Mucosa of rectum (tissue), 2 donors: ENCODE measurements around the gene WASF3.

ENCODE experiments used
- H3K27ac ChIP-seq, 2 donors: one replicate each; pipeline ENCODE4 v1.7.0; 2013; ENCODE audit warnings: inconsistent platforms in 2 of 2, low read depth in 2 of 2, low read length in 2 of 2
- H3K27me3 ChIP-seq, 2 donors: one replicate each; pipeline ENCODE4 v1.7.0; 2013; ENCODE audit warnings: low read length in 2 of 2; ENCODE audit not compliant: control insufficient read depth in 2 of 2, insufficient read depth in 2 of 2
- H3K36me3 ChIP-seq, 2 donors: one replicate each; pipeline ENCODE4 v1.7.0; 2013; ENCODE audit warnings: low read length in 2 of 2; ENCODE audit not compliant: control insufficient read depth in 2 of 2, insufficient read depth in 2 of 2
- H3K4me1 ChIP-seq, 2 donors: one replicate each; pipeline ENCODE4 v1.7.0; 2013; ENCODE audit warnings: low read length in 2 of 2, mild to moderate bottlenecking in 1 of 2; ENCODE audit not compliant: control insufficient read depth in 2 of 2, insufficient read depth in 2 of 2
- H3K4me3 ChIP-seq, 2 donors: one replicate each; pipeline ENCODE4 v1.7.0; 2013; ENCODE audit warnings: low read length in 2 of 2
- H3K9ac ChIP-seq, 2 donors: one replicate each; pipeline ENCODE4 v1.7.0; 2013; ENCODE audit warnings: low read length in 2 of 2, low read depth in 1 of 2, mild to moderate bottlenecking in 1 of 2
- H3K9me3 ChIP-seq, 2 donors: one replicate each; pipeline ENCODE4 v1.7.0; 2013; ENCODE audit warnings: low read length in 2 of 2; ENCODE audit not compliant: control insufficient read depth in 2 of 2
- donor health status: healthy.
- donor health status: Normal muscosa, but diverticular disease.

WASF3 gene

DNA sequence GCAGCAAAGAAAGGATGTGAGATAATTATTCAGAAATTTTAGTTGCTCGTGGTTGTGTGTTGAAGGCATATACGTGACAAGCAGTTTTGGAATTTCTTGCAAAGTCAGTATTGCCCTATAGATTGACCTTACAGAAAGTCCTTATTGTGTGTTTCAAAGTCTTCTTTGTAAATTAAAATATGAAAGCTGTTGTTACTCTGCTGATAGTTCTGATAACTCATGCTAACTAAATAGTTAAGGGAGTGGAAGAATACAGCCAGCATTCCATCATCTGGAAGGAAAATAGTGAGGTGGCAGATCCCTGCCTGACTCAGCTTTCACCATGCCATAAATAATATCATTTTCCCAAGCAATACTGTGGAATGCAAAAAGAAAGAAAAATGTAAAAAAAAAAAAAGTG is 27.2 kb downstream of the WASF3 start:
- H3K27ac ChIP-seq = no peak overlapping the region
- H3K36me3 ChIP-seq = no peaks in the 10 kb centered on the region
- H3K4me3 ChIP-seq = no peak overlapping the region
- H3K9me3 ChIP-seq = no peaks in the 10 kb centered on the region
- H3K27me3 ChIP-seq = no peaks in the 10 kb centered on the region
- no peaks in the 10 kb centered on the region for H3K4me1 ChIP-seq
- no peak overlapping the region for H3K9ac ChIP-seq

DNA sequence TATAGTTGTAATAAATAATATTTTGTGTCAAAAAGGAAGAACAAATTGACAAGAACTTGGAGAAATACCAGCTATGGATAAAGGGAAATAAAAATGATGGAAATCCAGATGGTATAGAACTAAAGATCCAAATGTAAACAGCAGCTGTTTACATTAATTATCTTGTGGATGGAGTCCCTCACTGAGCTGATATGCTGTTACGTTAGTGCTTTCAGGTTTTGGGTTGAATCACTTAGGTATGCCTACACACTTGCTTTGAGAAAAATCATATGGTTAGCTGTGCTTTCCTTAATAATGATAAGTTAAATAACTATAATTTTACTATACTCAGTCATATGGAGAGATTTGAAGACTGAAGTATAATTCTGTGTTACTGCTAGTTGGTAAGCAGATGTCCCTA is 27.7 kb downstream of the WASF3 start:
- no peak overlapping the region for H3K4me3 ChIP-seq
- H3K36me3 ChIP-seq = no peaks in the 10 kb centered on the region
- H3K4me1 ChIP-seq = no peaks in the 10 kb centered on the region
- no peaks in the 10 kb centered on the region for H3K27me3 ChIP-seq
- no peak overlapping the region for H3K9ac ChIP-seq
- H3K27ac ChIP-seq = no peak overlapping the region
- no peaks in the 10 kb centered on the region for H3K9me3 ChIP-seq

DNA sequence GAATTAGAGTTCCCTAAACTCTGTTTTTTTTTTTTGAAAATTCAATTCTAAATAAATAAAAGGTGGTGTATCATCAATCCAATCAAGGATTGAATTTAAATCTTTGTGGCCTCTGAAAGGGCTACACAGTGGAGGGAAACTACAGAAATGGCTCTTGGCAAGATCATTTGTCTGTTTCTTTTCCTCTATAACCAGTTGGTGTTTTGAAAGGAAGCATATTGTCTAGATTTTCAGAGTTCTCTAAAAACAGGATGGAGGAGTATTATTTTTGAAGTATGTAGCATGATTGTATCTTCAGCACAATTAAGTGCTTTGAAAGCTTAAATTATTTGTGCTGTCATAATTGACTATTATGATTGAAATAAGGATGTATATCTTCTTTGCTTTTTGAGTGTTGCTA is 29.8 kb downstream of the WASF3 start:
- Histone ChIP-seq H3K4me1 (no peaks in the 10 kb centered on the region), H3K36me3 (no peaks in the 10 kb centered on the region), H3K27ac (no peak overlapping the region), H3K9ac (no peak overlapping the region), H3K27me3 (no peaks in the 10 kb centered on the region), H3K9me3 (no peaks in the 10 kb centered on the region), H3K4me3 (no peak overlapping the region)

DNA sequence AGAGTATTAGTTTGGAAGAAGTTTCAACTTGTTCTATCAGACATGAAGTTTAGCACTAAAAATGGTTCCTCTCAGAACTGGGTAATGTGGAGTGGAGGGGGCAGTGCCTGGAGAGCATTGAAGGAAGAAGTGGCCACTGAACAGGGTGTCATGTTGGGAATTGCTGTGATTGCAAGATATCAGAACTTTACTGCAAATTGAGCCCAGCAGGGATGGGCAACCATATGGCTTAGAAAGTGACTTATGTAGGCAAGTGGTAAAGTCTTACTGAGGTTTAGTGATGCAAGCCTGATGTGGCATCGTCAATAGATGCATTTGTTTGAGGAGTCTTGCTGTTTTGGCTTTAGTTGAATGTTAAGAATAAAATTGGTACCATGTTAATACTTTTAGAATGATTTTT is 31.7 kb downstream of the WASF3 start:
- H3K4me3 ChIP-seq = no peak overlapping the region
- H3K9ac ChIP-seq = no peak overlapping the region
- no peaks in the 10 kb centered on the region for H3K4me1 ChIP-seq
- no peaks in the 10 kb centered on the region for H3K36me3 ChIP-seq
- no peaks in the 10 kb centered on the region for H3K27me3 ChIP-seq
- no peak overlapping the region for H3K27ac ChIP-seq
- H3K9me3 ChIP-seq = no peaks in the 10 kb centered on the region

DNA sequence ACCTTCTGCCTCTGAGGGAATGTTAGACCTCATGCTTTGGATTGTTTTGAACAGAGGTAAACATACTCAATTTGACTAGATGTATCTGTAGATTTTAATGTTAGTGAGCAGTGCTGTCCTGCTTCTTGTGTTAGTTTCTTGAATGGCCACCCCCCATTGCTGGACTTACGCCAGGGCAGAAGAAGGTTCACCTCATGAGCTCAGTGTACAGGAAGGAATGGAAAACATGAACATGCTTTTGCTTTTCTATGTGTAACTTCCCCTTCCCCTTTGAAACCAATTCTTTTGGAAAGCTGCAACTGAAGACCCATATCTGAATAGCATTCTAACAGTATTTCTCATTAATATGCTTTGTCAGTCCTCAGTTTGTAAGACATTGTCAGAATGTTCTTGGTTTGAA is 32.3 kb downstream of the WASF3 start:
- H3K27me3 ChIP-seq = no peaks in the 10 kb centered on the region
- no peaks in the 10 kb centered on the region for H3K9me3 ChIP-seq
- no peak overlapping the region for H3K4me3 ChIP-seq
- no peak overlapping the region for H3K9ac ChIP-seq
- no peak overlapping the region for H3K27ac ChIP-seq
- no peaks in the 10 kb centered on the region for H3K36me3 ChIP-seq
- H3K4me1 ChIP-seq = no peaks in the 10 kb centered on the region

DNA sequence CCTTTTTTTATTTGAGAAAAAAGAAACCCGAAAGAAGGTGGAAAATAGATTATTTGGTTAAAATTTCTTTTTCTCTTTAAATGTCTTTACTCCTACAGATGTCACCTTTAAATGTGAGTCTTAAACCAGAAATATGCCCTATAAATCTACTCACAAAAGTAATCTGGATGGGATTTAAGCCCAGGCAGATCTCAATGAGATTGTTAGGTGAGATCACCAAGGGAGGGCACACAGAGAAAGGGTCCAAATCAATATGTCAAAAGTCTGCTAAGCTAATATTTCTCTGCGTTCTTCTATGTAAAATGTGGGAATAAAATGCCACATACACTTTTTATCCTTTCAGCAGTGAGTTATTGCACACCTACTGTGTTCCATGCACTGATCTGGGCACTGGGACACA is 32.9 kb downstream of the WASF3 start:
- Histone ChIP-seq H3K27ac (no peak overlapping the region), H3K27me3 (no peaks in the 10 kb centered on the region), H3K36me3 (no peaks in the 10 kb centered on the region), H3K9ac (no peak overlapping the region), H3K4me1 (no peaks in the 10 kb centered on the region), H3K4me3 (no peak overlapping the region), H3K9me3 (no peaks in the 10 kb centered on the region)

DNA sequence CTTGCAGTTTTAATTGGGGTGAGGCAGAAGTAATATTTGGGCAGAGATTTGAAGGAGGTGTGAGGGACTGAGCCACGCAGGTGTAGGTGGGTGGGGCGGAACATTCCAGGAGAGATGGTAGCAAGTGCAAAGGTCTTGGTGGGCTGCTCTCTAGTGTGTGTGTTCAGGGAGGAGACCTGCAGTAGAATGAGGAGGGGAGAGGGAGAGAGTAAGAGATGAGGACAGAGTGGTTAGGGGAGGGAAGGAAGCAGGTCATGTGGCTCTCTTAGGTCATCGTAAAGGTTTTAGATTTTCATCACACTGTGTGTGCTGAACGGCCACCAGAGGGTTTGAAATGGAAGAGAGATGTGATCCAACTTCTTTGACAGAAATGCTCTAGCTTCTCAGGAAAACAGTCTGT is 33.5 kb downstream of the WASF3 start:
- H3K36me3 ChIP-seq = no peaks in the 10 kb centered on the region
- no peak overlapping the region for H3K27ac ChIP-seq
- H3K9ac ChIP-seq = no peak overlapping the region
- no peak overlapping the region for H3K4me3 ChIP-seq
- no peaks in the 10 kb centered on the region for H3K27me3 ChIP-seq
- no peaks in the 10 kb centered on the region for H3K4me1 ChIP-seq
- no peaks in the 10 kb centered on the region for H3K9me3 ChIP-seq

DNA sequence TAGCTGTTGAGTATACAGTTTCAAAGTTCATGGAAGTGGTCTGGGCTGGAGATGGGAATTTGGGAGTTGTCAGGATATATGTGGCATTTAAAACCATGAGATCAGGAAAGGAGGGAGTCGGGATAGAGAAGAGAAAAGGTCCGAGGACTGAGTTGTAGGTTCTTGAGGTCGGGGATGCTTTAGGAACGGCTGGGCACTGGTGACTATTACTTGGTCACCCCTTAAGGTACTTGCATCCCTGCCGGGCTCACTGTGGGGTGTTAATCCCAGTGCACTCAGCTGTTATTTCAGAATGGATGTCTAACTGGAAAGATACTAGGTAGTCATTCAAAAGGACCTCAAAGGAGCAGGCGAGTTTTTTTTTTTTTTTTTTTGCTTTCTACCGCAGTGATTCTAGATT is 34.2 kb downstream of the WASF3 start:
- no peak overlapping the region for H3K27ac ChIP-seq
- no peak overlapping the region for H3K9ac ChIP-seq
- no peaks in the 10 kb centered on the region for H3K9me3 ChIP-seq
- no peak overlapping the region for H3K4me3 ChIP-seq
- H3K36me3 ChIP-seq = no peaks in the 10 kb centered on the region
- no peaks in the 10 kb centered on the region for H3K4me1 ChIP-seq
- H3K27me3 ChIP-seq = no peaks in the 10 kb centered on the region

DNA sequence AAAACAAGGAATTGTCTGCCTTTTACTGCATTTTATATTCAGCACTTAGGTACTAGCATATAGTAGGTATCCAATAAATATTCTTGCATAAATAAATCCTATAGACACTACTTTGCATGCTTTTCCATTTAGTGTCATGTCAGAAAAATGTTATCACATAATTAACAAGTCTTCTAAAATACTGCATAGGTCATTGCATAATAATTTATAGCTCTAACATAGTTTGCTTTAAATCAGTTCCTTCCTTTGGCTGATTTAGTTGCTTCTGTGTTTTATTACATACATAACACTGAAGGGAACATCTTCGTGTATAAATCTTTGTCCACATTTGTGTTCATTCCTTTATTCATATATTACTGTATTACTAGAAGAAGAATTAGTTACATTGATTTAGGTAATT is 36.2 kb downstream of the WASF3 start:
- H3K27ac ChIP-seq = no peak overlapping the region
- H3K9ac ChIP-seq = no peak overlapping the region
- H3K4me3 ChIP-seq = no peak overlapping the region
- no peaks in the 10 kb centered on the region for H3K27me3 ChIP-seq
- no peaks in the 10 kb centered on the region for H3K9me3 ChIP-seq
- H3K36me3 ChIP-seq = no peaks in the 10 kb centered on the region
- H3K4me1 ChIP-seq = no peaks in the 10 kb centered on the region

DNA sequence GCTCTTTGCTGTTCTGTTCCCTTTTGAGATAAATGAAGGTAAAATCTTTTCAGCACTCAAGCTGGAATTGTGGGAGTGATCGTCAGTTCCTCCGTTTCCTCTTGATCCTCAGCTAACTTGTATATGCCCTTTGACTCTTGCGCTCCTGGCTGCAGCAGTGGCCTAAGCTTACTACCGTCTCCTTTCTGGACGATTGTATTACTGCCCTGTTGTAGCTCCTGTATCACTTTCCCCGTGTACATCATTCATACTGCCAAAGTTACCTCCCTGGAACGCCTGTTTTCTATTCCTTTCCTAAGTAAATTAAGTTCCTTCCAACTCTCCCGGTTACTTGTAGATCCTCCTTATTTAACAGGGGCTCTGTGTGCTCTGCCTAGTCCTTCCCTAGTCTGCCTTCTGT is 36.9 kb downstream of the WASF3 start:
- no peaks in the 10 kb centered on the region for H3K9me3 ChIP-seq
- H3K9ac ChIP-seq = no peak overlapping the region
- H3K27ac ChIP-seq = no peak overlapping the region
- no peaks in the 10 kb centered on the region for H3K27me3 ChIP-seq
- no peaks in the 10 kb centered on the region for H3K4me1 ChIP-seq
- no peak overlapping the region for H3K4me3 ChIP-seq
- no peaks in the 10 kb centered on the region for H3K36me3 ChIP-seq

DNA sequence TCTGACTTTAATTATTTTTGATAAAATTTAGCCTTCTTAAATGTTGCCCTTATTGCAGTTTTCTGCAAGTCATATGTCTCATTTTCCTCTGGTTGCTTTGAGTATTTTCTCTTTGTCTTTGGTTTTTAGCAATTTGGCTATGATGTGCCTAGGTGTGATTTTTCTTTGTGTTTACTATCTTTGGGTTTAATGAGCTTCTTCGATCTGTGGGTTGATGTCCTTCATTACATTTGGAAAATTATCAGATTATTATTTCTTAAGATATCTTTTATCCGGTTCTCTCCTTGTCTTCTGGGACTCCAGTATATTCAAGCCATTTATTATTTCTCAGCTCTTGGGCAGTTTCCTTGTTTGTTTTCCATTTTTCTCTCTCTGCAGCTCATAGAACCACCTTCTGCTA is 39.0 kb downstream of the WASF3 start:
- Histone ChIP-seq H3K9ac (no peak overlapping the region), H3K9me3 (no peaks in the 10 kb centered on the region), H3K36me3 (no peaks in the 10 kb centered on the region)

More for the DNA sequence above, 39.0 kb downstream of the WASF3 start:
- Histone ChIP-seq H3K27me3 (no peaks in the 10 kb centered on the region), H3K4me3 (no peak overlapping the region), H3K27ac (no peak overlapping the region), H3K4me1 (no peaks in the 10 kb centered on the region)
